HCT116 (cell line): ENCODE measurements around the gene NBAS. TPM values are rescaled to one million over a fixed set of nuclear protein-coding genes. Genes with fewer than 3 reads are reported as not detected.

Experiments used
- ATAC-seq: fragments of 200-7000 bp; cut with Tn5 transposase; 2 replicates; pipeline ENCODE4 v1.9.1; 2020; ENCODE audit warnings: mild to moderate bottlenecking, moderate library complexity
- BruUV-seq: library from RNA; stranded (reverse); fragments of 400-500 nt; replicated peaks from 2 replicates; lab custom pipeline; 2021; lab: Mats Ljungman, UMichigan
- CTCF ChIA-PET: fragments of 300-600 bp; sonication (Branson Sonifier 250); formaldehyde crosslinking; loops from one replicate; lab custom pipeline; 2021; ENCODE audit warnings: antibody characterized with exemption; lab: Charles Lee
- POLR2A ChIA-PET: fragments of 300-600, 350-600 bp; sonication (Branson Sonifier 250); formaldehyde crosslinking; loops from one replicate; lab custom pipeline; 2021; ENCODE audit warnings: antibody characterized with exemption; lab: Charles Lee
- RAD21 ChIA-PET, 2 experiments: fragments of 300-600 bp; sonication (Branson Sonifier 250); formaldehyde crosslinking; loops; one replicate each; lab custom pipeline; 2023; ENCODE audit warnings: low total read pairs in 2 of 2; ENCODE audit not compliant: uncharacterized antibody in 2 of 2, unreplicated experiment in 2 of 2, low non-redundant PET in 1 of 2; lab: Charles Lee
- DNase-seq: peaks from one replicate; pipeline ENCODE4 v3.0.0-alpha.2; 2010; ENCODE audit warnings: low read depth, low spot score
- H2AFZ ChIP-seq: fragments of 200-600 bp; shearing (Covaris generic), sonication (generic); 2 replicates; pipeline ENCODE4 v1.6.1; 2017; ENCODE audit warnings: low read depth, mixed run types, mixed read lengths, antibody characterized with exemption, low read length; ENCODE audit not compliant: poor library complexity, severe bottlenecking
- H3K27ac ChIP-seq: 2 replicates; pipeline ENCODE4 v1.5.1; 2012; ENCODE audit warnings: low read depth, low read length
- H3K27me3 ChIP-seq: fragments of 200-600 bp; sonication (generic); 2 replicates; pipeline ENCODE4 v1.6.1; 2016; ENCODE audit warnings: mixed run types, low read length, mixed read lengths; ENCODE audit not compliant: insufficient read depth
- H3K36me3 ChIP-seq, 2 experiments: fragments of 200-500 bp in 1 of 2; fragments of 200-600 bp in 1 of 2; sonication (Bioruptor generic) in 1 of 2; sonication (generic) in 1 of 2; 2 replicates each; pipeline versions ENCODE4 v1.5.1 to v1.6.1; 2014 to 2016; ENCODE audit warnings: low read length in 2 of 2, inconsistent platforms in 1 of 2, mixed read lengths in 1 of 2, mixed run types in 1 of 2; ENCODE audit not compliant: insufficient read depth in 2 of 2, control insufficient read depth in 1 of 2
- H3K4me1 ChIP-seq, 2 experiments: fragments of 200-600 bp in 1 of 2; sonication (generic) in 1 of 2; 2 replicates each; pipeline versions ENCODE4 v1.5.1 to v1.6.1; 2012 to 2017; ENCODE audit warnings: low read length in 2 of 2, inconsistent platforms in 1 of 2, mild to moderate bottlenecking in 1 of 2, mixed read lengths in 1 of 2, mixed run types in 1 of 2, moderate library complexity in 1 of 2; ENCODE audit not compliant: insufficient read depth in 2 of 2, control insufficient read depth in 1 of 2
- H3K4me2 ChIP-seq: fragments of 200-600 bp; sonication (generic); 2 replicates; pipeline ENCODE4 v1.6.1; 2017; ENCODE audit warnings: mixed run types, low read length, mixed read lengths
- H3K4me3 ChIP-seq, 2 experiments: fragments of 200-600 bp in 1 of 2; sonication (generic) in 1 of 2; replicated peaks in 1 of 2; 2 replicates each; pipeline ENCODE4 v1.5.1; 2011 to 2016; ENCODE audit warnings: low read length in 2 of 2, control low read depth in 1 of 2, low read depth in 1 of 2, mild to moderate bottlenecking in 1 of 2, mixed read lengths in 1 of 2, mixed run types in 1 of 2
- H3K79me2 ChIP-seq: fragments of 200-600 bp; sonication (generic); 2 replicates; pipeline ENCODE4 v1.6.1; 2017; ENCODE audit warnings: mild to moderate bottlenecking, mixed run types, low read length, moderate library complexity, mixed read lengths; ENCODE audit not compliant: insufficient read depth
- H3K9ac ChIP-seq: fragments of 200-600 bp; sonication (generic); 2 replicates; pipeline ENCODE4 v1.6.1; 2016; ENCODE audit warnings: low read length, mixed read lengths
- H3K9me2 ChIP-seq: fragments of 200-600 bp; sonication (generic), shearing (Covaris generic); 2 replicates; pipeline ENCODE4 v1.6.1; 2017; ENCODE audit warnings: mixed run types, mild to moderate bottlenecking, moderate library complexity; ENCODE audit not compliant: insufficient read depth
- H3K9me3 ChIP-seq, 2 experiments: fragments of 200-500 bp in 1 of 2; fragments of 200-600 bp in 1 of 2; sonication (Bioruptor generic) in 1 of 2; sonication (generic) in 1 of 2; 2 replicates each; pipeline ENCODE4 v1.6.1; 2014 to 2017; ENCODE audit warnings: low read length in 2 of 2, mixed read lengths in 2 of 2, inconsistent platforms in 1 of 2, low read depth in 1 of 2, mild to moderate bottlenecking in 1 of 2, mixed run types in 1 of 2, moderate library complexity in 1 of 2; ENCODE audit not compliant: control insufficient read depth in 1 of 2, insufficient read depth in 1 of 2
- H4K20me1 ChIP-seq: fragments of 200-600 bp; sonication (generic), shearing (Covaris generic); 2 replicates; pipeline ENCODE4 v1.6.1; 2017; ENCODE audit warnings: mixed run types, mild to moderate bottlenecking, moderate library complexity; ENCODE audit not compliant: insufficient read depth
- CBX3 ChIP-seq: IDR thresholded peaks from 2 replicates; pipeline ENCODE4 v1.6.1; 2012; ENCODE audit warnings: low read depth
- CEBPB ChIP-seq: IDR thresholded peaks from 2 replicates; pipeline ENCODE4 v1.6.1; 2012; ENCODE audit warnings: low read depth
- EGR1 ChIP-seq: IDR thresholded peaks from 2 replicates; pipeline ENCODE4 v1.6.1; 2012; ENCODE audit warnings: low read depth
- ELF1 ChIP-seq: IDR thresholded peaks from 2 replicates; pipeline ENCODE4 v1.6.1; 2012; ENCODE audit warnings: low read depth, borderline replicate concordance
- EZH2phosphoT487 ChIP-seq: fragments of 200-600 bp; IDR thresholded peaks from 2 replicates; pipeline ENCODE4 v1.6.1; 2018; ENCODE audit warnings: antibody characterized with exemption, borderline replicate concordance
- JUND ChIP-seq: IDR thresholded peaks from 2 replicates; pipeline ENCODE4 v1.6.1; 2012
- POLR2A ChIP-seq: IDR thresholded peaks from 2 replicates; pipeline ENCODE4 v1.7.0; 2011; ENCODE audit warnings: borderline replicate concordance; ENCODE audit not compliant: insufficient read depth, insufficient read length; ENCODE audit errors: extremely low read depth
- POLR2AphosphoS5 ChIP-seq: IDR thresholded peaks from 2 replicates; pipeline ENCODE4 v1.6.1; 2011; ENCODE audit warnings: mild to moderate bottlenecking, low read depth, low read length, moderate library complexity
- SIN3A ChIP-seq: IDR thresholded peaks from 2 replicates; pipeline ENCODE4 v1.6.1; 2012; ENCODE audit warnings: low read depth
- SRF ChIP-seq: IDR thresholded peaks from 2 replicates; pipeline ENCODE4 v1.6.1; 2012; ENCODE audit warnings: low read depth
- TCF7L2 ChIP-seq: IDR thresholded peaks from 2 replicates; pipeline ENCODE4 v1.7.0; 2011; ENCODE audit warnings: borderline replicate concordance, inconsistent platforms; ENCODE audit not compliant: insufficient read depth, insufficient read length; ENCODE audit errors: extremely low read depth
- ZFX ChIP-seq: fragments of 450-650 bp; IDR thresholded peaks from 2 replicates; pipeline ENCODE4 v1.6.1; 2017
- ZNF274 ChIP-seq: fragments of 200-500 bp; sonication (Bioruptor generic); IDR thresholded peaks from 2 replicates; pipeline ENCODE4 v1.6.1; 2014; ENCODE audit warnings: mild to moderate bottlenecking, low read depth, low read length, inconsistent platforms
- intact Hi-C: fragments of 100-400 bp; cut with micrococcal nuclease; formaldehyde crosslinking; loops from 2 replicates; pipeline ENCODE4 v1.10.0; 2022
- total RNA-seq: library from RNA; stranded (reverse); gene quantifications from one replicate; pipeline ENCODE4 v1.2.1, GENCODE V29; 2021; ENCODE audit not compliant: unreplicated experiment
- TF ChIP-seq, protein P1 (sequence below): IDR thresholded peaks from 2 replicates; pipeline ENCODE4 v1.6.1; 2012; ENCODE audit warnings: low read depth
- TF ChIP-seq, protein P2 (sequence below): IDR thresholded peaks from 2 replicates; pipeline ENCODE4 v1.6.1; 2012
- TF ChIP-seq, protein P3 (sequence below), 3 experiments: fragments of 200-600 bp in 1 of 3; sonication (generic) in 1 of 3; IDR thresholded peaks in 2 of 3; conservative IDR thresholded peaks in 1 of 3; 2 replicates each; pipeline ENCODE4 v1.5.1; 2012 to 2017; ENCODE audit warnings: low read depth in 2 of 3, low read length in 2 of 3, antibody characterized with exemption in 1 of 3, borderline replicate concordance in 1 of 3, control low read depth in 1 of 3, mild to moderate bottlenecking in 1 of 3, mixed read lengths in 1 of 3, mixed run types in 1 of 3, moderate library complexity in 1 of 3; ENCODE audit not compliant: insufficient read depth in 1 of 3

Gene NBAS
- total RNA-seq, 1 experiment from 2014 or later = 32.8 TPM

- no peak overlapping the region for H3K9ac ChIP-seq
- no peaks in the 10 kb centered on the region for H3K27me3 ChIP-seq
- no peak overlapping the region for H3K4me3 ChIP-seq
- no peak overlapping the region for H2AFZ ChIP-seq
- DNase-seq = no peak
- no peaks in the 10 kb centered on the region for H3K4me1 ChIP-seq
- no peak overlapping the region for H3K4me2 ChIP-seq
- no peaks in the 10 kb centered on the region for H3K9me3 ChIP-seq
- intact Hi-C loops = no loop called here
- TF ChIP-seq ZNF274 = no peak
- no peak for TF ChIP-seq SIN3A
- TF ChIP-seq, all 23 proteins: peak for 0
- ATAC-seq = no peak
- RAD21 ChIA-PET = no interaction called here
- Histone ChIP-seq H3K9me2 (no peaks in the 10 kb centered on the region), H3K36me3 (peaks cover 0 to 2% of the 10 kb centered on the region in 2 experiments; a peak in 1 of 4 replicates), H4K20me1 (no peaks in the 10 kb centered on the region), H3K79me2 (no peaks in the 10 kb centered on the region), H3K27ac (no peak overlapping the region)
- no TSS peak for BruUV-seq
- POLR2A ChIA-PET = no interaction called here
- CTCF ChIA-PET = no interaction called here
These were observed 249.8 kb downstream of the NBAS start for GRCh38 chr2:15311201-15311907.

DNA sequence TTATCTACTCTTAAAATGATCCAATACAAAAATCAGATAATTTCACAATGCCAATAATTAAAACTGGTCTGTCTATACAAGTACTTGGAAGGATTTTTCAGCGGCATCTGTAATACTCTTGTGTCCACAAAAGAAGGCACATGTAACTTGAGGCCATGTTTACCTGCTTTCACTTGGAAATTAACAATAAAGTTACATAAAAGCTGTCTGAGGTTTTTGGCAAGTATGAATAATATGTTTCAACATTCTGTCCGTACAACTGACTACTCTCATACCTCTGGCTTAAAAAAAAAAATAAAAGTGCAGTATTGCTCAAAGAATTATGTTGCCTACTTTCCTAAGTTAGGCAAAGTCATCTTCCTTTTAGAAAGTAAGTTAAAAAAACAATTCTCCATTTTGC is 253.6 kb downstream of the NBAS start:
- Histone ChIP-seq H3K9me2 (no peaks in the 10 kb centered on the region), H3K27ac (no peak overlapping the region), H3K4me2 (no peak overlapping the region), H3K4me3 (no peak overlapping the region), H2AFZ (no peak overlapping the region), H4K20me1 (no peaks in the 10 kb centered on the region), H3K9ac (no peak overlapping the region), H3K79me2 (no peaks in the 10 kb centered on the region), H3K4me1 (no peaks in the 10 kb centered on the region), H3K36me3 (peaks cover 0 to 2% of the 10 kb centered on the region in 2 experiments; a peak in 1 of 4 replicates), H3K9me3 (no peaks in the 10 kb centered on the region), H3K27me3 (no peaks in the 10 kb centered on the region)
- RAD21 ChIA-PET = no interaction called here
- intact Hi-C loops = no loop called here
- no peak for ATAC-seq
- no peak for DNase-seq
- CTCF ChIA-PET = no interaction called here
- no TSS peak for BruUV-seq
- POLR2A ChIA-PET = no interaction called here
- TF ChIP-seq ZFX (no peak), ZNF274 (no peak), CEBPB (no peak), SRF (no peak), EZH2phosphoT487 (no peak), EGR1 (no peak), TCF7L2 (no peak), ELF1 (no peak), JUND (no peak), CBX3 (no peak), POLR2AphosphoS5 (no peak), POLR2A (no peak)
- TF ChIP-seq, protein P1, sequence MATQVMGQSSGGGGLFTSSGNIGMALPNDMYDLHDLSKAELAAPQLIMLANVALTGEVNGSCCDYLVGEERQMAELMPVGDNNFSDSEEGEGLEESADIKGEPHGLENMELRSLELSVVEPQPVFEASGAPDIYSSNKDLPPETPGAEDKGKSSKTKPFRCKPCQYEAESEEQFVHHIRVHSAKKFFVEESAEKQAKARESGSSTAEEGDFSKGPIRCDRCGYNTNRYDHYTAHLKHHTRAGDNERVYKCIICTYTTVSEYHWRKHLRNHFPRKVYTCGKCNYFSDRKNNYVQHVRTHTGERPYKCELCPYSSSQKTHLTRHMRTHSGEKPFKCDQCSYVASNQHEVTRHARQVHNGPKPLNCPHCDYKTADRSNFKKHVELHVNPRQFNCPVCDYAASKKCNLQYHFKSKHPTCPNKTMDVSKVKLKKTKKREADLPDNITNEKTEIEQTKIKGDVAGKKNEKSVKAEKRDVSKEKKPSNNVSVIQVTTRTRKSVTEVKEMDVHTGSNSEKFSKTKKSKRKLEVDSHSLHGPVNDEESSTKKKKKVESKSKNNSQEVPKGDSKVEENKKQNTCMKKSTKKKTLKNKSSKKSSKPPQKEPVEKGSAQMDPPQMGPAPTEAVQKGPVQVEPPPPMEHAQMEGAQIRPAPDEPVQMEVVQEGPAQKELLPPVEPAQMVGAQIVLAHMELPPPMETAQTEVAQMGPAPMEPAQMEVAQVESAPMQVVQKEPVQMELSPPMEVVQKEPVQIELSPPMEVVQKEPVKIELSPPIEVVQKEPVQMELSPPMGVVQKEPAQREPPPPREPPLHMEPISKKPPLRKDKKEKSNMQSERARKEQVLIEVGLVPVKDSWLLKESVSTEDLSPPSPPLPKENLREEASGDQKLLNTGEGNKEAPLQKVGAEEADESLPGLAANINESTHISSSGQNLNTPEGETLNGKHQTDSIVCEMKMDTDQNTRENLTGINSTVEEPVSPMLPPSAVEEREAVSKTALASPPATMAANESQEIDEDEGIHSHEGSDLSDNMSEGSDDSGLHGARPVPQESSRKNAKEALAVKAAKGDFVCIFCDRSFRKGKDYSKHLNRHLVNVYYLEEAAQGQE = no peak
- TF ChIP-seq, protein P2, sequence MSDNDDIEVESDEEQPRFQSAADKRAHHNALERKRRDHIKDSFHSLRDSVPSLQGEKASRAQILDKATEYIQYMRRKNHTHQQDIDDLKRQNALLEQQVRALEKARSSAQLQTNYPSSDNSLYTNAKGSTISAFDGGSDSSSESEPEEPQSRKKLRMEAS = no peak
- TF ChIP-seq, protein P3, sequence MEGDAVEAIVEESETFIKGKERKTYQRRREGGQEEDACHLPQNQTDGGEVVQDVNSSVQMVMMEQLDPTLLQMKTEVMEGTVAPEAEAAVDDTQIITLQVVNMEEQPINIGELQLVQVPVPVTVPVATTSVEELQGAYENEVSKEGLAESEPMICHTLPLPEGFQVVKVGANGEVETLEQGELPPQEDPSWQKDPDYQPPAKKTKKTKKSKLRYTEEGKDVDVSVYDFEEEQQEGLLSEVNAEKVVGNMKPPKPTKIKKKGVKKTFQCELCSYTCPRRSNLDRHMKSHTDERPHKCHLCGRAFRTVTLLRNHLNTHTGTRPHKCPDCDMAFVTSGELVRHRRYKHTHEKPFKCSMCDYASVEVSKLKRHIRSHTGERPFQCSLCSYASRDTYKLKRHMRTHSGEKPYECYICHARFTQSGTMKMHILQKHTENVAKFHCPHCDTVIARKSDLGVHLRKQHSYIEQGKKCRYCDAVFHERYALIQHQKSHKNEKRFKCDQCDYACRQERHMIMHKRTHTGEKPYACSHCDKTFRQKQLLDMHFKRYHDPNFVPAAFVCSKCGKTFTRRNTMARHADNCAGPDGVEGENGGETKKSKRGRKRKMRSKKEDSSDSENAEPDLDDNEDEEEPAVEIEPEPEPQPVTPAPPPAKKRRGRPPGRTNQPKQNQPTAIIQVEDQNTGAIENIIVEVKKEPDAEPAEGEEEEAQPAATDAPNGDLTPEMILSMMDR (IDR thresholded peaks at IDR 0.05 in 2 of 3, conservative IDR thresholded peaks at IDR 0.05 in 1 of 3; ENCODE audit: borderline replicate concordance in 1 of 3, insufficient read depth in 1 of 3, low read depth in 2 of 3, low read length in 2 of 3) = no peak
